Measurements from ENCODE around the gene CHRD.

CHRD gene

GRCh38 chr3:184439096-184439495, 59.2 kb downstream of the CHRD start:
- no peak overlapping the region for H3K4me3 ChIP-seq (ENCODE audit: insufficient read length, low read depth)
- no peaks in the 10 kb centered on the region for H3K36me3 ChIP-seq (ENCODE audit: insufficient read depth, insufficient read length, low read length)
- H3K9ac ChIP-seq (ENCODE audit: insufficient read length, low read depth) = no peak overlapping the region
- no peak for DNase-seq (ENCODE audit: low read depth, low spot score)
- TF ChIP-seq ZNF274 (IDR thresholded peaks at IDR 0.05; ENCODE audit: low read depth, low read length) (no peak), YY1 (IDR thresholded peaks at IDR 0.05; ENCODE audit: insufficient read depth, insufficient read length) (no peak), SUZ12 (IDR thresholded peaks at IDR 0.05; ENCODE audit: extremely low read depth, insufficient read depth, insufficient read length) (no peak)
- peaks cover 3% of the 10 kb centered on the region for H3K4me1 ChIP-seq (ENCODE audit: insufficient read depth, insufficient read length)
- H3K9me3 ChIP-seq (ENCODE audit: insufficient read depth, low read length) = peaks cover 7% of the 10 kb centered on the region; the same call in 1 of the 2 replicates
- no peaks in the 10 kb centered on the region for H3K27me3 ChIP-seq (ENCODE audit: insufficient read depth, insufficient read length)
